GM18873 (cell line): ENCODE measurements around the gene TBX15.

Experiments
- ATAC-seq: cut with Tn5 transposase; IDR thresholded peaks from one replicate; pipeline ENCODE4 v1.9.1; 2021; ENCODE audit warnings: mild to moderate bottlenecking, moderate library complexity, moderate number of reproducible peaks; ENCODE audit not compliant: unreplicated experiment, low FRiP score

TBX15 gene

DNA sequence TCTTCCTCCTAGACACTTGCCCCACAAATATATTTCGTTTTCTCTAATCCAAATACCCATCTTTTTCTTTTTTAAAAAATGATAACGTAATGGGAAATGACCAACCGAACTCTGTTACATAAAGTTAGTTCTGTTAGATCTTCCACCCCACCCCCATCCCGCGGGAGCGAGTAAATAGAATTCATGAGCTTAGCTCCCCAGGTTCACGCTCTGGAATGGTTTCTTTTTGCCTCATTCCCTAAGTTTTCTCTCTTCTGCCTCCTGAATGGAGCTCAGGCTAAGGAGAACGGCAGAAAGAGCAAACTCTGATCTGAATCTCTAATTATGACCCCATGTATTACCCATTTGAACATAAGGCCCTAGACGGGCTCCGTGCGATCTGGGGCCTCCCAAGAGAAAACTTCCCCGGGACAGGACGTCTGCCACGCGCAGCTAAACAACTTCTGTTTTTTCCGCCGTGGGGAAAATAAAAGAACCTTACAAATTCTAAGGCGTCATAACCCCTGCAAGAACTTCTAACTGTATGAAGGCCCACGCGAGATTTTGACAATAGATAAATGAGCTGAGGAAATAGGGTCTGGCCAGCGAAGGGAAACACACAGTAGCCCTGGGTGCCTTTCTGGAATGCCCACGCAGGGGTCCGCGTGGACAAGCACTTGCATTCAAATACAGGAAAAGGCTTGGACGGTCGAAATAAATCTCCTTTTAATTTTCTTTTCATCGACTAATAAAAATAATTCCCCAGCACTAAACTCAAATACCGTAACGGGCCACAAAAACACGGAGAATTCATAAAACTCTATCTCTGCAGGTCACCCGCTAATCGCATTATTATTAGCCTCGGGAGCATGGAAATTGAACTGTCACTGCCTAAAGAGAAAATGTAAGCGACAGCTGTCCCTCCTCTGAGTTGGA lies 2.2 kb downstream of the TBX15 start:
- no peak for ATAC-seq

GRCh38 chr1:118984722-118985639 lies 3.2 kb downstream of the TBX15 start:
- ATAC-seq = no peak

GRCh38 chr1:118984086-118984721 lies 3.9 kb downstream of the TBX15 start:
- ATAC-seq = no peak

DNA sequence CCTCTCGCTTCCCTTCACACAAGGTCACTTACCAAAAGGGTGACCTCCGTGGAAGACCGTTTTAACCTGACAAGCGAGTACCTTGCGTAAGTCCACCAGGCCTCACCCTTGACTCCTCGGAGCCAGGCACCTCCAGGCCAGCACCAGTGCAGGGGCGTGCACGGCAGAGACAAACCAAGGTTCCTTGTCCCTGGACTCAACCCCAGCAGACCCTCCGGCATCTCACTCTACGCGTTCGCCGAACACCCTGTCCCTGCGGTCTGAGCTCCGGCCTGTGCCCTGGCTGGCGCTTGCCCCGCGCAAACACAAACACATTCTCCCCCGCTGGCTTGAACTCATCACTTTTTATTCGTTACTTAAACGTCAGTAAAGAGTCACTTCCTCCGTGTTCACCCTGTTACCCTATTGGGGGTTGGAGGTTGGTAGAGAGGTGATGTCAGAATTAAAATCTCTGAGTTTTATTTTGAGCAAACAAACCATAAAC lies 4.5 kb downstream of the TBX15 start:
- no peak for ATAC-seq

- no peak for ATAC-seq
These were observed 5.2 kb downstream of the TBX15 start for GRCh38 chr1:118982821-118983557.

DNA sequence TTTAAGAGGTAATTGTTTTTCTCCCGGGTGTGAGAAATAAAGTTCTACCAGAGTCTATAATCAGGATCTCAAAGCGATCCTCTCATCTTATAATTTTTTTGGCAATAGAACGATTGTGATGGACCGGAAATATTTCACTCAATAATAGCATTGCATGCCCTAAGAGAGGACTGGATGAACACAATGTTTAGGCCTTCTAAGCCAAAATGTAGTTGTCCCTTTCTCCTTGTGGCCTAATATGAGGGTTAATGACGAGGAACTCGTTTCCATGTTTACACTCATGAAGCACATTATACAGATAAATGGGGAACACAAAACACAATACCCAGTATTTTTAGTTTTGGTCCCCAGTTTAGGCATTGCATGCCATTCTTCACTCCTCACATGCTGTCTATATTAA lies 5.9 kb downstream of the TBX15 start:
- no peak for ATAC-seq

DNA sequence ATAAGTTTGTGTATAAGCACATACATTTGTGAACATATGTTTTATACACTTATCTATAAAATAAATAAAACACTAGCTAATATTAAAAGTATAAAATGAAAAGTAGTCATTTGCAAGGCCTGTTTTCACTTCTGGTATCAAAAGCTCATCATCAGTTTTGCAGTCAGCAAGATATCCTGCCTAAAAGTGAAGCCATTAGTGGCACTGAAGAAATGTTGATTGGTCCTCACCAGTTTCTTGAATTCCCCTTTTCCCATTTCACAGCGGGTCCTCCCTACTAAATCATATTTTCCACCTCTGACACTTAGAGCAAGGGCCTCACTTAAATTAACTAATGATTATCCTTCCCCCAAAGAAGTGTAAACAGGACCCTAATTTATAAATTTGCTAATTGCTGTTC lies 6.7 kb downstream of the TBX15 start:
- ATAC-seq = no peak

- ATAC-seq = no peak
These were observed 8.2 kb downstream of the TBX15 start for GRCh38 chr1:118979754-118980575.

- ATAC-seq = no peak
These were observed 9.0 kb downstream of the TBX15 start for GRCh38 chr1:118978914-118979701.

DNA sequence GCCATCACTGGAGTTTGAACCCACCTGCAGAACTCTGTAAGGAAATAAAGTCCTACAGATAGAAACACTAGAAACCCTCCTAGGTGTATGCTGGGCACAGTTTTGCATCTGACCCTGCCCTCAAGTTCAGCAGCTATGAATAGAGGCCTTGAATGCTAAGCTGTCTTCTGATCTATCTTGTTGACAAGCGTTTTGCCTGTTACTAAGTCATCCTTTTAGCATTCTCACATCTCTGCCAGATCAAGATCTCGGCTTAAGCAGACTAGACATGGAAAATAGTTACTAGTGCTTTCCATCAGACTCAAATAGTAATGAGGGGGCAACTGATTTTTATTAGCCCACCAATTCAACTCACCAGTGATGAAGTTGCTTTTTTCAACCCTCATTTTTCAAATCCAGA lies 10.5 kb downstream of the TBX15 start:
- ATAC-seq = no peak

- no peak for ATAC-seq
These were observed 13.5 kb downstream of the TBX15 start for GRCh38 chr1:118974661-118975060.

DNA sequence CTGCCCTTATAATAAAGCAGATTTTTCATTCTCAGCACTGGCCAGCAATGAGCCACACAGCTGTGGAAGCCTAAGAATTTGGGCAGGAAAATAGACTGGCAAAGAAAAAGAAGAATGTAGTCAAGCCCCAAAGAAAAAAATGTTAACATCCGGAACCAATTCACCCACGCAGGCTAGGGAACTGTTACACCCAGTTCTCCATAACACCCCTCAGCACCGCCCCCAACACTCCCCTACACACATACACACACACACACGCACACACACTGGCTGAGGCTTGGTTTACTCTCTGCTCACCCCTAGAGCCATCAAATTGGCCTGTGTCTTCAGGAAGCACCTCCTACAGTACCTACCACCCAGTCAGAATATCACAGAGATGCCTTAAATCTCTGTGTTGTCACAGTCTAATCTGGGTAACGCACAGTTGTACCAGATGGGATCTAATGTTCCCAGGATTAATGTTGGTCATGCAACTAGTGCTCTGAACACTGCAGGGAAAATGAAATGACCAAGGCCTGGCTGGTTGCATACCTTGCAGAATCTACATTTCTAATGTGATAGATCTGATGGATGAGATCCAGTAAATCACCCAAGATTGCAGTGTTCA lies 14.5 kb downstream of the TBX15 start:
- ATAC-seq = no peak

DNA sequence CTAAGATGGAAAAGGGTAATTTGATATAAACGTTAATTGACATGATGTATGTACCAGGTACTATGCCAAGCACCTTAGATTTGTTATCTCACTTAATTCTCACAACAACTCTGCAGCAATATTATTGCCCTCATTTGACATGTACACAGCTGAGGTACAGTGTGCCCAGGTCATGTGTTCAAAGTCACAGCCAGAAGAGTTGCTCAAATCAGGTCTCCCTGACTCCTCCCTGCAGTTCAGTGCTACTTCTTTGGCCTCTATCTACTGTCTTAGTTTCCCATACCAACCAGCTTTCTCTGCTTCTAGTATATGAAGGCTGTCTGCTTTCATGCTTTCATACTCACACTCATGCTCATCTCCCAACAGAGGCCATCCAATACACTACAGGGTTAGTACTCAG lies 15.1 kb downstream of the TBX15 start:
- ATAC-seq = no peak

- no peak for ATAC-seq
These were observed 17.7 kb downstream of the TBX15 start for GRCh38 chr1:118970451-118970850.

DNA sequence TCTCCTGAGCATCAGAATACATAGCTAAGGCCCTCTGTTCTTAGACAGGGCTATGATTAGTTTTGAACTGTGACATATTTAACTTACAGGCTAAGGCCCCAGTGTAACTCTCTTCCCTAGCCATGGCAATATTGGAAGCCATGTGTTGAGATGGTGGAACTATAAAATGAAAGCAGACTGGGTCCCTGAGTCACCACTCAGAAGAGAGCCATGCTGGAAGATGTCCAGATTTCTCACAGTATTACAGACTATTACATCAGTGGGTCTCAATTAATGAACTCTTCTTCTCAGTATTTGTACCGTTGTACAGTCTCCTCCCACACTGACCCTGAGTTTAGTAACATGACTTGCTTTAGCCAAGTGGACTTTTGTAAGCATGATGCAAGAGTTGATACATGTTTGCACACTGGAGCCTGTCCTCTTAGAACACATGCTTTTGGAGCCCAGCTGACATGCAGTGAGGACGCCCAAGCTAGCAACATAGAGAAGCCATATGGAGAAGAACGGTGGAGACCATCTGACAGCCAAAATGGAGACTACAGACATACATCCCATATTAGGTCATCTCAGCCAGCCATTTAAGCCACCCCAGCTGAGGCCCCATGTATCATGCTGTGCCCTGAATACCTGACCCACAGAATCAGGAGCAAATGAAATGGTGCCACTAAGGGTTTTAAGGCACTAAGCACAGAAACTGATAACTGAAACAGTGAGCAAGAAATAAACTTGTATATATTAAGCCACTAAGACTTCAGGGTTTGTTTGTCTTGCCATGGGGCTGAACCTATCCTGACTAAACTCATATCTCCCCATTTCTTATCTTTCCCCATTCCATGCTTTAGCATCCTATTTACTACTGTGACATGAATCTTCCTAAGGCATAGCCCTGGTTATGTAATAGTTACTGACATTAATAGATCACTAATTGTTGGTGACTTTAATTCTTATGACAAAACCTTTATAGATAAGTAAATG lies 24.4 kb downstream of the TBX15 start:
- ATAC-seq = no peak

- ATAC-seq = no peak
These were observed 25.0 kb downstream of the TBX15 start for GRCh38 chr1:118963138-118963455.

DNA sequence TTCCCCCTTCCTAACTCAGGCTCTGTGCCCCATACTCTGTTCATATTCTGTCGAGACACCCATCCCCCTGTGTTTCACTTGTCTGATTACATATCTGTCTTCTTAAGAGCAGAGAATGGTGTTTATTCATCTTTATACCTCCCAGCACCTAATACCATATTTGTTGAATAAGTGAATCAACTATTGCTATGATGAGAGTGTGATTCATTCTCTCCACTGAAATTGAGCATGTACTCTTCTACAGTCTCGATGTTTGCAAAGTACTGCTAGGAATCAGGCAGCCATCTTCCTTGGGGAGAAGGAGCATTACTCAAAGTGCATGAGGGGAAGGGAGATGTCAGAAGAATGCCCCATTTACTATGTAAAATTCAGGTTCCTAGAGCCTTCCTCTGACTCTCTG lies 27.0 kb downstream of the TBX15 start:
- no peak for ATAC-seq
